LNCAP (cell line): Measurements from ENCODE around the gene SRM.
A peak's percentile ranks its signal among the peaks of the same experiment; 100 is the strongest.

Source experiments
- CTCF ChIP-seq: fragments of 450-650 bp; IDR thresholded peaks from 2 replicates; pipeline ENCODE4 v1.5.1; 2017; ENCODE audit warnings: mild to moderate bottlenecking

Gene SRM

GRCh38 chr1:11044086-11044848, 15.6 kb downstream of the SRM start:
- TF ChIP-seq CTCF, result no peak

GRCh38 chr1:11042995-11043874, 16.6 kb downstream of the SRM start:
- TF ChIP-seq CTCF, result no peak

GRCh38 chr1:11042065-11042464, 17.8 kb downstream of the SRM start:
- no peak for TF ChIP-seq CTCF

GRCh38 chr1:11041048-11041447, 18.8 kb downstream of the SRM start:
- TF ChIP-seq CTCF, result no peak

GRCh38 chr1:11039351-11040104, 20.3 kb downstream of the SRM start:
- no peak for TF ChIP-seq CTCF

- peak; percentile 97 for TF ChIP-seq CTCF
Observed at GRCh38 chr1:11037740-11038182, 22.1 kb downstream of the SRM start.

GRCh38 chr1:11031624-11032262, 28.1 kb downstream of the SRM start:
- no peak for TF ChIP-seq CTCF
